ENCODE data around the gene UBA7.

UBA7 gene

DNA sequence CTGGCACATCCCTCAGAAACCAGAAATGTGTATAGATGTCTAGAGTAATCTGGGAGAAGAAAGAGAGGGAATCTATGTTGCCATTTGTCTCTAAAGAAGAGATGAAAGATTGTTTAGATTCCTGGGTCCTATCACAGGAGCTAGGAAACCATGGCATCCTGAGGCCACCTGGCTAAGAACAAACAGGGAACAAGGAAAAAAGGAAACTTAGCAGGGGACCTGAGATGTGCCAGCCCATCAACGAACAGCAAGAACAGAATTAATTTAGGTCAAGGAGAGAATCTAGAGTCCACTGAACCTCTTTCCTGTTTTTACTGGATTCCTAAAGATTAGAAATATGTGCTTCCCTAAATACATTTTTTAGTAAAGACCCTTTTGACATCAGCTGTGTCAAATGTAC lies 57.7 kb downstream of the UBA7 start:
- no peak overlapping the region for H3K4me3 Mint-ChIP-seq
- peaks cover 4% of the 10 kb centered on the region for H3K36me3 Mint-ChIP-seq (ENCODE audit: low read depth)
- H3K4me1 Mint-ChIP-seq (ENCODE audit: low read depth): peaks cover 24% of the 10 kb centered on the region
- H3K9me3 Mint-ChIP-seq: no peaks in the 10 kb centered on the region
- H3K27ac Mint-ChIP-seq: no peak overlapping the region
- no peaks in the 10 kb centered on the region for H3K27me3 Mint-ChIP-seq

Data from stimulated activated naive CD8-positive, alpha-beta T cell treated with anti-CD3 and anti-CD28 coated beads, Interleukin-15, Interleukin-2, amounts not matched to agents 100 ng/mL and 50 ng/mL, for 24 hours (primary cell).